Endothelial cell of umbilical vein (primary cell): Measurements from ENCODE around the gene IRF6. TPM values are rescaled to one million over a fixed set of nuclear protein-coding genes. Genes with fewer than 3 reads are reported as not detected.

ENCODE experiments used
- BruUV-seq: library from RNA; stranded (reverse); fragments of 400-500 nt; replicated peaks from 2 replicates; lab custom pipeline; 2021; lab: Mats Ljungman, UMichigan
- CTCF ChIA-PET: fragments of 300-600, 350-600 bp; sonication (Branson Sonifier 250); formaldehyde crosslinking; loops from one replicate; lab custom pipeline; 2021; ENCODE audit warnings: antibody characterized with exemption, inconsistent platforms; lab: Charles Lee
- POLR2A ChIA-PET: fragments of 300-600, 350-600 bp; sonication (Branson Sonifier 250); formaldehyde crosslinking; loops from one replicate; lab custom pipeline; 2021; ENCODE audit warnings: antibody characterized with exemption, inconsistent platforms; lab: Charles Lee
- DNase-seq: peaks from one replicate; pipeline ENCODE4 v3.0.0-alpha.2; 2011; ENCODE audit warnings: low read depth, low spot score
- FAIRE-seq: peaks from 2 replicates; lab custom pipeline; 2011; peaks lifted over from hg19 to GRCh38; lab: Jason Lieb, UNC
- H2AFZ ChIP-seq: 2 replicates; pipeline ENCODE4 v1.6.0; 2012; ENCODE audit warnings: low read depth, low read length, control low read depth, inconsistent platforms
- H3K27ac ChIP-seq: 2 replicates; pipeline ENCODE4 v1.5.1; 2011; ENCODE audit warnings: low read depth, mild to moderate bottlenecking, control low read depth, low read length, moderate library complexity; ENCODE audit not compliant: insufficient read depth
- H3K27me3 ChIP-seq, 2 experiments: 2 replicates each; pipeline versions ENCODE4 v1.6.0 to v1.6.1; 2011; ENCODE audit warnings: low read length in 2 of 2, mixed read lengths in 1 of 2; ENCODE audit not compliant: control insufficient read depth in 2 of 2, insufficient read depth in 2 of 2
- H3K36me3 ChIP-seq, 2 experiments: 2 replicates in 1 of 2; 3 replicates in 1 of 2; pipeline ENCODE4 v1.5.1; 2011; ENCODE audit warnings: low read length in 2 of 2, mild to moderate bottlenecking in 1 of 2, moderate library complexity in 1 of 2; ENCODE audit not compliant: control insufficient read depth in 2 of 2, insufficient read depth in 2 of 2; ENCODE audit errors: extremely low read depth in 1 of 2
- H3K4me1 ChIP-seq: 3 replicates; pipeline ENCODE4 v1.5.1; 2011; ENCODE audit warnings: mild to moderate bottlenecking, low read length; ENCODE audit not compliant: control insufficient read depth, insufficient read depth; ENCODE audit errors: extremely low read depth
- H3K4me2 ChIP-seq: 2 replicates; pipeline ENCODE4 v1.6.1; 2011; ENCODE audit warnings: low read length, control low read depth, mixed read lengths; ENCODE audit not compliant: insufficient read depth
- H3K4me3 ChIP-seq, 3 experiments: fragments of 200-600 bp in 1 of 3; sonication (generic), shearing (Covaris generic) in 1 of 3; replicated peaks in 1 of 3; 2 replicates each; pipeline ENCODE4 v1.5.1; 2011 to 2016; ENCODE audit warnings: control low read depth in 3 of 3, low read length in 3 of 3, mild to moderate bottlenecking in 2 of 3, inconsistent platforms in 1 of 3, low read depth in 1 of 3, moderate library complexity in 1 of 3; ENCODE audit not compliant: insufficient read depth in 1 of 3
- H3K79me2 ChIP-seq: 2 replicates; pipeline ENCODE4 v1.6.0; 2012; ENCODE audit warnings: low read length, inconsistent platforms; ENCODE audit not compliant: control insufficient read depth, insufficient read depth
- H3K9ac ChIP-seq: replicated peaks from 2 replicates; pipeline ENCODE3; 2011; ENCODE audit warnings: low read length, control low read depth; ENCODE audit not compliant: insufficient read depth; ENCODE audit errors: extremely low read depth
- H3K9me1 ChIP-seq: replicated peaks from 3 replicates; pipeline ENCODE4 v1.6.0; 2011; ENCODE audit warnings: mild to moderate bottlenecking, low read length; ENCODE audit not compliant: control insufficient read depth, insufficient read depth; ENCODE audit errors: extremely low read depth
- H3K9me3 ChIP-seq: replicated peaks from 2 replicates; pipeline ENCODE4 v1.5.1; 2012; ENCODE audit warnings: low read length, inconsistent platforms; ENCODE audit not compliant: control insufficient read depth, insufficient read depth
- H4K20me1 ChIP-seq: replicated peaks from 2 replicates; pipeline ENCODE3; 2011; ENCODE audit warnings: mild to moderate bottlenecking, low read length; ENCODE audit not compliant: control insufficient read depth, insufficient read depth; ENCODE audit errors: extremely low read depth
- EZH2 ChIP-seq: IDR thresholded peaks from 2 replicates; pipeline ENCODE4 v1.6.1; 2012; ENCODE audit warnings: borderline replicate concordance, low read depth, mild to moderate bottlenecking, moderate library complexity, low read length, inconsistent platforms; ENCODE audit not compliant: severe bottlenecking
- FOS ChIP-seq: IDR thresholded peaks from 2 replicates; pipeline ENCODE4 v1.6.1; 2011; ENCODE audit warnings: mild to moderate bottlenecking, low read length, moderate library complexity, borderline replicate concordance; ENCODE audit not compliant: insufficient read depth
- GATA2 ChIP-seq: IDR thresholded peaks from 2 replicates; pipeline ENCODE4 v1.7.0; 2011; ENCODE audit warnings: low read depth, mild to moderate bottlenecking, moderate library complexity, mixed read lengths, low read length; ENCODE audit not compliant: insufficient read length, insufficient read depth
- JUN ChIP-seq: IDR thresholded peaks from 2 replicates; pipeline ENCODE4 v1.6.1; 2011; ENCODE audit warnings: borderline replicate concordance, low read depth; ENCODE audit not compliant: insufficient read length, insufficient read depth
- MYC ChIP-seq: IDR thresholded peaks from one replicate; pipeline ENCODE4 v1.6.1; 2011; ENCODE audit warnings: mild to moderate bottlenecking, low read depth, low read length
- POLR2A ChIP-seq: IDR thresholded peaks from 2 replicates; pipeline ENCODE4 v1.6.1; 2012; ENCODE audit warnings: low read depth, mild to moderate bottlenecking, control low read depth, low read length
- POLR2AphosphoS5 ChIP-seq: IDR thresholded peaks from 2 replicates; pipeline ENCODE4 v1.6.1; 2012; ENCODE audit warnings: low read depth, mild to moderate bottlenecking, control low read depth, low read length, moderate library complexity; ENCODE audit not compliant: insufficient read depth
- dilution Hi-C: fragments of 300-500 bp; cut with MboI; formaldehyde crosslinking; loops from one replicate; pipeline ENCODE4 v1.15.0; 2019; ENCODE audit warnings: low sequenced_read_pairs; ENCODE audit not compliant: extremely low pct_ligation_motif_present
- intact Hi-C: fragments of 100-400 bp; cut with micrococcal nuclease; formaldehyde crosslinking; loops from one replicate; pipeline ENCODE4 v1.10.0; 2022
- polyA plus RNA-seq, 4 experiments: library from polyadenylated mRNA; depleted of rRNA in 3 of 4; stranded (reverse) in 3 of 4; unstranded in 1 of 4; fragments of >200 nt; gene quantifications; 2 replicates each; pipeline versions ENCODE4 v1.2.1 to v1.2.3, GENCODE V29; 2011 to 2012; ENCODE audit warnings: missing spikeins in 1 of 4
- total RNA-seq: library from RNA; stranded (reverse); gene quantifications from 2 replicates; pipeline ENCODE4 v1.2.3, GENCODE V29; 2021
- TF ChIP-seq, protein P1 (sequence below): IDR thresholded peaks from 2 replicates; pipeline ENCODE4 v1.6.1; 2011; ENCODE audit not compliant: insufficient read depth, insufficient read length
- TF ChIP-seq, protein P2 (sequence below), 2 donors: IDR thresholded peaks; 1 replicate in 1 of 2; 2 replicates in 1 of 2; pipeline ENCODE4 v1.5.1; 2011; ENCODE audit warnings: low read length in 2 of 2, mild to moderate bottlenecking in 2 of 2, moderate library complexity in 2 of 2, control low read depth in 1 of 2, inconsistent platforms in 1 of 2, low read depth in 1 of 2; ENCODE audit not compliant: insufficient read depth in 1 of 2; ENCODE audit errors: extremely low read depth in 1 of 2

Gene IRF6
- total and polyA plus RNA-seq, 2 donors (not counting 3 experiments of a cell fraction or from before 2014, with no cell fraction given): 42.0 to 55.8 TPM

- no peak for FAIRE-seq
- DNase-seq: no peak
- Histone ChIP-seq H3K36me3 (no peaks in the 10 kb centered on the region), H3K9ac (no peak overlapping the region), H3K9me3 (no peaks in the 10 kb centered on the region), H3K4me2 (no peak overlapping the region), H2AFZ (no peak overlapping the region), H3K4me3 (no peak overlapping the region), H3K27ac (no peak overlapping the region), H3K27me3 (no peaks in the 10 kb centered on the region), H4K20me1 (no peaks in the 10 kb centered on the region), H3K4me1 (peaks cover 18% of the 10 kb centered on the region), H3K79me2 (no peaks in the 10 kb centered on the region), H3K9me1 (no peaks in the 10 kb centered on the region)
- intact Hi-C loops: no loop called here
- no peak for TF ChIP-seq FOS
- TF ChIP-seq, protein P1, sequence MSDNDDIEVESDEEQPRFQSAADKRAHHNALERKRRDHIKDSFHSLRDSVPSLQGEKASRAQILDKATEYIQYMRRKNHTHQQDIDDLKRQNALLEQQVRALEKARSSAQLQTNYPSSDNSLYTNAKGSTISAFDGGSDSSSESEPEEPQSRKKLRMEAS: no peak
- no peak for TF ChIP-seq EZH2
- no peak for TF ChIP-seq GATA2
- TF ChIP-seq POLR2AphosphoS5: no peak
- TF ChIP-seq MYC: no peak
- no peak for TF ChIP-seq POLR2A
- TF ChIP-seq, protein P2, sequence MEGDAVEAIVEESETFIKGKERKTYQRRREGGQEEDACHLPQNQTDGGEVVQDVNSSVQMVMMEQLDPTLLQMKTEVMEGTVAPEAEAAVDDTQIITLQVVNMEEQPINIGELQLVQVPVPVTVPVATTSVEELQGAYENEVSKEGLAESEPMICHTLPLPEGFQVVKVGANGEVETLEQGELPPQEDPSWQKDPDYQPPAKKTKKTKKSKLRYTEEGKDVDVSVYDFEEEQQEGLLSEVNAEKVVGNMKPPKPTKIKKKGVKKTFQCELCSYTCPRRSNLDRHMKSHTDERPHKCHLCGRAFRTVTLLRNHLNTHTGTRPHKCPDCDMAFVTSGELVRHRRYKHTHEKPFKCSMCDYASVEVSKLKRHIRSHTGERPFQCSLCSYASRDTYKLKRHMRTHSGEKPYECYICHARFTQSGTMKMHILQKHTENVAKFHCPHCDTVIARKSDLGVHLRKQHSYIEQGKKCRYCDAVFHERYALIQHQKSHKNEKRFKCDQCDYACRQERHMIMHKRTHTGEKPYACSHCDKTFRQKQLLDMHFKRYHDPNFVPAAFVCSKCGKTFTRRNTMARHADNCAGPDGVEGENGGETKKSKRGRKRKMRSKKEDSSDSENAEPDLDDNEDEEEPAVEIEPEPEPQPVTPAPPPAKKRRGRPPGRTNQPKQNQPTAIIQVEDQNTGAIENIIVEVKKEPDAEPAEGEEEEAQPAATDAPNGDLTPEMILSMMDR (IDR thresholded peaks at IDR 0.05; ENCODE audit: extremely low read depth in 1 of 2, insufficient read depth in 1 of 2, low read depth in 1 of 2, low read length in 2 of 2): no peak
- TF ChIP-seq JUN: no peak
- POLR2A ChIA-PET: no interaction called here
- no TSS peak for BruUV-seq
- CTCF ChIA-PET: interaction anchor here (0.6 to 1.3 kb wide), 3 partner anchors 9 to 24 kb away, joined by 3 to 5 read pairs (median 3); no protein-coding TSS in a partner anchor
- dilution Hi-C loops: no loop called here
Measured at GRCh38 chr1:209772126-209772525, 33.8 kb downstream of the IRF6 start.
